ENCODE results near the gene KRTAP12-4. TPM values are rescaled to one million over a fixed set of nuclear protein-coding genes. Genes with fewer than 3 reads are reported as not detected.
"Not testable (repeated sequence)": the region's sequence is repeated elsewhere in the genome, so short reads cannot be mapped to it uniquely, and the experiment has no call there.

KRTAP12-4 gene
- total and polyA plus RNA-seq, 9 of the 15 experiments (the other 6 are each of a cell fraction or from before 2014, with no cell fraction given): not detected

DNA sequence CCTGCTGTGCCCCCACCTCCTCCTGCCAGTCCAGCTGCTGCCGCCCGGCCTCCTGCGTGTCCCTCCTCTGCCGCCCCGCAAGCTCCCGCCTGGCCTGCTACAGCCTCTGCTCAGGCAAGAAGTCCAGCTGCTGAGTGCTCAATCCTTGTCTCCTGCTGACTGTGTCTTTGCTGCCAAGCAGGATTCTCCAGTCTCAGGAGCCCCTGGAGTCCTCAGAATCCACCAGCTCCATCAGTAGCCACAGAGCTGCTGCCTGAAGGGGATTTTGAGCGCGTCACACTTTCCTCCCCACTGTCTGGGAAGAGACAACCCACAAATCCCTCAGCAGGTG, 7.3 kb downstream of the KRTAP12-4 start:
- Histone ChIP-seq H3K79me2 (ENCODE audit: control insufficient read depth, insufficient read depth, low read length) (no peaks in the 10 kb centered on the region), H3K4me3 (no peak overlapping the region), H3K9me3 (replicated peaks; ENCODE audit: control insufficient read depth, insufficient read depth, low read depth, low read length) (peaks cover 4% of the 10 kb centered on the region), H3K36me3 (ENCODE audit: control insufficient read depth, insufficient read depth, low read length) (no peaks in the 10 kb centered on the region), H3K4me2 (ENCODE audit: insufficient read depth, low read length) (no peak overlapping the region), H3K4me1 (replicated peaks in 1 of 2; ENCODE audit: control insufficient read depth in 2 of 2, insufficient read depth in 2 of 2, low read length in 2 of 2) (no peaks in the 10 kb centered on the region; a peak in 1 of 5 replicates), H4K20me1 (replicated peaks; ENCODE audit: control insufficient read depth, insufficient read depth, low read length) (no peaks in the 10 kb centered on the region), H3K9me1 (ENCODE audit: control insufficient read depth, insufficient read depth, low read length) (no peaks in the 10 kb centered on the region), H3K9ac (ENCODE audit: insufficient read depth in 1 of 2, low read depth in 2 of 2, low read length in 2 of 2) (no peak overlapping the region), H2AFZ (ENCODE audit: low read depth, low read length) (no peak overlapping the region), H3K27ac (ENCODE audit: extremely low read depth, low read depth, low read length) (no peak overlapping the region), H3K27me3 (ENCODE audit: control insufficient read depth in 2 of 2, insufficient read depth in 2 of 2, low read length in 2 of 2) (peaks cover 9 to 52% of the 10 kb centered on the region in 2 experiments; a peak in 4 of 5 replicates)
- no TSS peak for BruUV-seq (replicated peaks)
- intact Hi-C loops (cut with micrococcal nuclease): no loop called here
- TF ChIP-seq MAX (CRISPR knock-in tag; IDR thresholded peaks at IDR 0.05): no peak
- TF ChIP-seq HNRNPLL (IDR thresholded peaks at IDR 0.05; ENCODE audit: low read depth, low read length, poor library complexity, severe bottlenecking): no peak
- no peak for TF ChIP-seq ESRRB (CRISPR knock-in tag; IDR thresholded peaks at IDR 0.05; ENCODE audit: borderline replicate concordance)
- TF ChIP-seq ARID2 (IDR thresholded peaks at IDR 0.05): no peak
- no peak for TF ChIP-seq ZNF408 (CRISPR knock-in tag; IDR thresholded peaks at IDR 0.05; ENCODE audit: low read depth)
- no peak for TF ChIP-seq ZNF3 (CRISPR knock-in tag; IDR thresholded peaks at IDR 0.05)
- 0% methylated on average over 8 of the region's 8 CpGs for WGBS (ENCODE audit: insufficient coverage, low coverage, missing lambda C conversion rate)
- no peak for ATAC-seq
- DNase-seq (ENCODE audit: extremely low read depth in 1 of 4, low spot score in 3 of 4): no peak
- no peak for FAIRE-seq
- CTCF ChIA-PET (ENCODE audit: low intra/inter-chr PET ratio): no interaction called here
- POLR2A ChIA-PET: no interaction called here
- in situ Hi-C loops (cut with MboI): no loop called here

GRCh38 chr21:44646366-44647221, 7.9 kb downstream of the KRTAP12-4 start, which contains the start of gene KRTAP10-11:
TSS of gene KRTAP10-11 (plus strand) at chr21:44646414. CDS start at chr21:44646459, 45 bp downstream.
- BruUV-seq (replicated peaks); H3K9me3 ChIP-seq (replicated peaks; ENCODE audit: control insufficient read depth, insufficient read depth, low read depth, low read length); H4K20me1 ChIP-seq (replicated peaks; ENCODE audit: control insufficient read depth, insufficient read depth, low read length); FAIRE-seq; H3K27ac ChIP-seq (ENCODE audit: extremely low read depth, low read depth, low read length); DNase-seq (ENCODE audit: extremely low read depth in 1 of 4, low spot score in 3 of 4); intact Hi-C loops (cut with micrococcal nuclease); ATAC-seq; H3K9ac ChIP-seq (ENCODE audit: insufficient read depth in 1 of 2, low read depth in 2 of 2, low read length in 2 of 2); CTCF ChIA-PET (ENCODE audit: low intra/inter-chr PET ratio); H3K9me1 ChIP-seq (ENCODE audit: control insufficient read depth, insufficient read depth, low read length); H3K4me2 ChIP-seq (ENCODE audit: insufficient read depth, low read length); H2AFZ ChIP-seq (ENCODE audit: low read depth, low read length); H3K4me1 ChIP-seq (replicated peaks in 1 of 2; ENCODE audit: control insufficient read depth in 2 of 2, insufficient read depth in 2 of 2, low read length in 2 of 2); H3K4me3 ChIP-seq; H3K36me3 ChIP-seq (ENCODE audit: control insufficient read depth, insufficient read depth, low read length); POLR2A ChIA-PET; H3K79me2 ChIP-seq (ENCODE audit: control insufficient read depth, insufficient read depth, low read length); in situ Hi-C loops (cut with MboI): not testable (repeated sequence)
- peaks cover 9 to 49% of the 10 kb centered on the region in 2 experiments; a peak in 4 of 5 replicates for H3K27me3 ChIP-seq (ENCODE audit: control insufficient read depth in 2 of 2, insufficient read depth in 2 of 2, low read length in 2 of 2)
- WGBS (ENCODE audit: insufficient coverage, low coverage, missing lambda C conversion rate): 0% methylated on average over 20 of the region's 21 CpGs
